SK-N-MC (cell line): Measurements from ENCODE around the gene MAEL.

Source experiments
- EZH2 ChIP-seq: fragments of 200-600 bp; sonication (generic); IDR thresholded peaks from one replicate; pipeline ENCODE4 v1.6.1; 2017; ENCODE audit warnings: antibody characterized with exemption
- FOXP2 ChIP-seq: optimal IDR thresholded peaks from 2 replicates; pipeline ENCODE3; 2011; ENCODE audit warnings: mild to moderate bottlenecking, moderate library complexity; ENCODE audit not compliant: insufficient read depth; ENCODE audit errors: extremely low read length, control extremely low read depth
- POLR2AphosphoS5 ChIP-seq: IDR thresholded peaks from 2 replicates; pipeline ENCODE4 v1.6.1; 2012; ENCODE audit warnings: mild to moderate bottlenecking, low read depth, low read length, borderline replicate concordance

DNA sequence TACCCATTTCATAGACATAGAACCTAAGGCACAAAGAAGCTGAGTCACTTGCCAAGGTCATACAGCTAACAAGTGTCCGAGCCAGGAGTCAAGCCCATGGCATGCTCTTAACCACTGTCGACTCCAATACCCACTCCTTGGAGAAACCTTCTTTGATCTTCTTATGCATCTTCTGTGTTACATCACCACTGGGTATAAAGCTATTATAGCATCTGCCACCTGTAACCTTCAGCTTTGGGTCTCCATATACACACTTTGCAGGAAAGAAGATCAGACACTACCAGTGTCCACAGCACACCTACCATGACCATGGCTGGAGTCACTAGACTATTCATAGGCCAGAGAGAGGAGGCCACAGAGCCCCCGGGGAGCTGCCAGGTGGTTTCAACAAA lies 72.0 kb downstream of the MAEL start:
- TF ChIP-seq EZH2 (no peak), POLR2AphosphoS5 (no peak), FOXP2 (no peak)
